Dermis microvascular lymphatic vessel endothelial cell (primary cell): ENCODE measurements around the gene MICALL2. TPM values are rescaled to one million over a fixed set of nuclear protein-coding genes. Genes with fewer than 3 reads are reported as not detected.

Source experiments
- DNase-seq, 2 donors: peaks; one replicate each; pipeline versions ENCODE4 v3.0.0 to v3.0.0-alpha.2; 2010; ENCODE audit warnings: low read depth in 2 of 2
- total RNA-seq: library from RNA; depleted of rRNA; stranded (reverse); fragments of >200 nt; gene quantifications from 2 replicates; pipeline ENCODE4 v1.2.1, GENCODE V29; 2014

Gene MICALL2
- total RNA-seq, 1 donor from 2014 or later = 8.7 TPM

- no peak for DNase-seq
These were observed 8.9 kb upstream of the MICALL2 start for GRCh38 chr7:1468203-1468602.

GRCh38 chr7:1466524-1467271, 7.4 kb upstream of the MICALL2 start:
- DNase-seq = peak in 1 of 2 donors; percentile 21

- no peak for DNase-seq
These were observed 5.4 kb upstream of the MICALL2 start for GRCh38 chr7:1464694-1465093.

- DNase-seq = no peak
These were observed 4.5 kb upstream of the MICALL2 start for GRCh38 chr7:1463676-1464223.

- DNase-seq = no peak
These were observed 2.5 kb upstream of the MICALL2 start for GRCh38 chr7:1461646-1462375.

- DNase-seq = peak in 1 of 2 donors; percentile 37
These were observed 1.8 kb upstream of the MICALL2 start for GRCh38 chr7:1460821-1461645.

- DNase-seq = peak in 1 of 2 donors; percentile 18
These were observed 900 bp upstream of the MICALL2 start for GRCh38 chr7:1459920-1460820.

- DNase-seq = peak; percentile 91 to 99
These were observed 232 bp upstream of the MICALL2 start for GRCh38 chr7:1459512-1459892.

- DNase-seq = peak in 1 of 2 donors; percentile 34
These were observed 1.2 kb downstream of the MICALL2 start for GRCh38 chr7:1457949-1458682.

GRCh38 chr7:1457059-1457948, 2.0 kb downstream of the MICALL2 start:
- DNase-seq = no peak

GRCh38 chr7:1455955-1456354, 3.3 kb downstream of the MICALL2 start:
- no peak for DNase-seq

- peak in 1 of 2 donors; percentile 50 for DNase-seq
These were observed 3.9 kb downstream of the MICALL2 start for GRCh38 chr7:1455241-1455939.

GRCh38 chr7:1454542-1454941, 4.7 kb downstream of the MICALL2 start:
- no peak for DNase-seq

GRCh38 chr7:1452205-1452604, 7.1 kb downstream of the MICALL2 start:
- no peak for DNase-seq

GRCh38 chr7:1450987-1451386, 8.3 kb downstream of the MICALL2 start:
- no peak for DNase-seq

GRCh38 chr7:1450431-1450830, 8.8 kb downstream of the MICALL2 start:
- DNase-seq = no peak

- DNase-seq = no peak
These were observed 9.3 kb downstream of the MICALL2 start for GRCh38 chr7:1449951-1450350.

- no peak for DNase-seq
These were observed 9.8 kb downstream of the MICALL2 start for GRCh38 chr7:1449501-1449900.
